ENCODE measurements around the gene HCLS1.

DNA sequence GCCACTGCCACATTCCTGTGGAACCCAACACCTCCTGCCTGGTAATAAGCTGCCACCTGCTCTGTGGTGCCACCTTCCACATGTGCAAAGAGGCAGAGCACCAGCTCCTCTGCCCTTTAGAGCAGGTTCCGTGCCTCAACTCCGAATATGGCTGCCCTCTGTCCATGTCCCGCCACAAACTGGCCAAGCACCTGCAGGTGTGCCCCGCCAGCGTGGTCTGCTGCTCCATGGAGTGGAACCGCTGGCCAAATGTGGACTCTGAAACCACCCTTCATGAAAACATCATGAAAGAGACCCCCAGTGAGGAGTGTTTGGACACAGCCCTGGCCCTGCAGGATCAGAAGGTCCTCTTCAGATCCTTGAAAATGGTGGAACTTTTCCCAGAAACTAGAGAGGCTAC is 39.2 kb downstream of the HCLS1 start:
- TF ChIP-seq POLR2A (IDR thresholded peaks at IDR 0.05; ENCODE audit: low read length) (no peak), GATA1 (IDR thresholded peaks at IDR 0.05; ENCODE audit: low read depth, low read length) (no peak)
